Peyer's patch (tissue), 4 donors: ENCODE measurements around the gene PFDN6. TPM values are rescaled to one million over a fixed set of nuclear protein-coding genes. Genes with fewer than 3 reads are reported as not detected.

Experiments
- DNase-seq, 3 donors: peaks; one replicate each; pipeline ENCODE4 v3.0.0-alpha.2; 2017 to 2019
- H3K27ac ChIP-seq, 4 donors: fragments of 200-600 bp; sonication (generic); one replicate each; pipeline ENCODE4 v1.5.1; 2016 to 2019
- H3K27me3 ChIP-seq, 2 donors: fragments of 200-600 bp; sonication (generic); one replicate each; pipeline ENCODE4 v1.5.1; 2019
- H3K36me3 ChIP-seq, 3 donors: fragments of 200-600 bp; sonication (generic); one replicate each; pipeline ENCODE4 v1.5.1; 2016 to 2019
- H3K4me1 ChIP-seq, 4 donors: fragments of 200-600 bp; sonication (generic); one replicate each; pipeline ENCODE4 v1.5.1; 2016 to 2019
- H3K4me3 ChIP-seq, 4 donors: fragments of 200-600 bp; sonication (generic); 1 replicate in 3 of 4; 2 replicates in 1 of 4; pipeline ENCODE4 v1.5.1; 2016 to 2019; ENCODE audit warnings: mild to moderate bottlenecking in 1 of 4
- H3K9me3 ChIP-seq, 4 donors: fragments of 200-600 bp; sonication (generic); one replicate each; pipeline ENCODE4 v1.5.1; 2016 to 2019; ENCODE audit warnings: mild to moderate bottlenecking in 1 of 4
- POLR2A ChIP-seq, 2 donors: fragments of 450-650 bp; IDR thresholded peaks; one replicate each; pipeline ENCODE4 v1.5.1; 2017; ENCODE audit warnings: antibody characterized with exemption in 2 of 2, mild to moderate bottlenecking in 2 of 2, moderate library complexity in 2 of 2
- total RNA-seq, 4 donors: library from RNA; depleted of rRNA; stranded (reverse); fragments of >200 nt; gene quantifications; one replicate each; pipeline ENCODE4 v1.1.0, GENCODE V29; 2016
- TF ChIP-seq, protein P1 (sequence below), 6 experiments: fragments of 450-650 bp in 4 of 6; fragments of 200-600 bp in 2 of 6; sonication (generic) in 1 of 6; IDR thresholded peaks; one replicate each; pipeline ENCODE4 v1.5.1; 2017 to 2019; ENCODE audit warnings: antibody characterized with exemption in 6 of 6, mild to moderate bottlenecking in 3 of 6, moderate library complexity in 1 of 6

The PFDN6 gene
- total RNA-seq, 4 donors from 2014 or later: 12.4 to 24.8 (median 14.4) TPM

DNA sequence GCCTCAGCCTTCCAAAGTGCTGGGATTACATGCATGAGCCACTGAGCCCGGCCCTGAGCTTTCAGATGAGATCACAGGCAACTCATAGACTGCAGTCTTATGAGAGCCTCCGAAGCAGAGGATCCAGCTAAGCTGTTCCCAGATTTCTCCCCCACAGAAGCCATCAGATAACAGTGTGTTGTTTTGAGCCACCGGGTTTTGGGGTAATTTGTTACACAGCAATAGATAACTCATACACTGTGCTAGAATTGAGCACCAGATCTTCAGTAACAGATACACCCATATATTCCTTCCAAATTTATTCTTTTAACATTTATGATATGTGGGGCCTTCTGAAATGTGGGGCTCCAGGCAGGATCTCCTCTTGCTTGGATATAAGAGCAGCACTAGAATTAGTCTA is 47.1 kb downstream of the PFDN6 start:
- Histone ChIP-seq H3K27me3 (no peaks in the 10 kb centered on the region), H3K4me3 (no peak overlapping the region), H3K9me3 (no peaks in the 10 kb centered on the region), H3K4me1 (no peaks in the 10 kb centered on the region), H3K36me3 (no peaks in the 10 kb centered on the region), H3K27ac (no peak overlapping the region)
- TF ChIP-seq POLR2A (IDR thresholded peaks at IDR 0.05): no peak
- TF ChIP-seq, protein P1, sequence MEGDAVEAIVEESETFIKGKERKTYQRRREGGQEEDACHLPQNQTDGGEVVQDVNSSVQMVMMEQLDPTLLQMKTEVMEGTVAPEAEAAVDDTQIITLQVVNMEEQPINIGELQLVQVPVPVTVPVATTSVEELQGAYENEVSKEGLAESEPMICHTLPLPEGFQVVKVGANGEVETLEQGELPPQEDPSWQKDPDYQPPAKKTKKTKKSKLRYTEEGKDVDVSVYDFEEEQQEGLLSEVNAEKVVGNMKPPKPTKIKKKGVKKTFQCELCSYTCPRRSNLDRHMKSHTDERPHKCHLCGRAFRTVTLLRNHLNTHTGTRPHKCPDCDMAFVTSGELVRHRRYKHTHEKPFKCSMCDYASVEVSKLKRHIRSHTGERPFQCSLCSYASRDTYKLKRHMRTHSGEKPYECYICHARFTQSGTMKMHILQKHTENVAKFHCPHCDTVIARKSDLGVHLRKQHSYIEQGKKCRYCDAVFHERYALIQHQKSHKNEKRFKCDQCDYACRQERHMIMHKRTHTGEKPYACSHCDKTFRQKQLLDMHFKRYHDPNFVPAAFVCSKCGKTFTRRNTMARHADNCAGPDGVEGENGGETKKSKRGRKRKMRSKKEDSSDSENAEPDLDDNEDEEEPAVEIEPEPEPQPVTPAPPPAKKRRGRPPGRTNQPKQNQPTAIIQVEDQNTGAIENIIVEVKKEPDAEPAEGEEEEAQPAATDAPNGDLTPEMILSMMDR (IDR thresholded peaks at IDR 0.05): no peak
- no peak for DNase-seq

DNA sequence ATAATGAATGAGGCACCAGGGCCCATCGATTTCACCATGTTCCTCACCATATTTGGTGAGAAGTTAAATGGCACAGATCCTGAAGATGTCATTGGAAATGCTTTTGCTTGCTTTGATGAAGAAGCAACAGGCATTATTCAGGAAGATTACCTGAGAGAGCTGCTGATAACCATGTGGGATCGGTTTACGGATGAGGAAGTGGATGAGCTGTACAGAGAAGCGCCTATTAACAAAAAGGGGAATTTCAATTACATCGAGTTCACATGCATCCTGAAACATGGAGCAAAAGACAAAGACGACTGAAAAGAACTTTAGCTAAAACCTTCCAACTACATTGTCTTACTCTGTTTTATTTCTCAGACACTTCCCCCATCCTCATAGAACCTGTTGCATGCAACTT is 49.8 kb downstream of the PFDN6 start:
- TF ChIP-seq, protein P1 (IDR thresholded peaks at IDR 0.05): no peak
- no peak for TF ChIP-seq POLR2A (IDR thresholded peaks at IDR 0.05)
- H3K4me3 ChIP-seq: no peak overlapping the region

More for the DNA sequence above, 49.8 kb downstream of the PFDN6 start:
- Histone ChIP-seq H3K36me3 (no peaks in the 10 kb centered on the region), H3K27me3 (no peaks in the 10 kb centered on the region), H3K27ac (no peak overlapping the region), H3K4me1 (peaks cover 0 to 4% (median 0%) of the 10 kb centered on the region in 4 donors), H3K9me3 (no peaks in the 10 kb centered on the region)
- no peak for DNase-seq

Other genes with a start within 250 kb of the PFDN6 start
- 10 to 100 TPM; 14.6 to 70.1 (median 50.4) TPM for gene HLA-DPA1, start 216.0 kb upstream of the PFDN6 start, total RNA-seq
- 100 to 1,000 TPM in 1 of 4 donors, 10 to 100 TPM in 2, 1 to 10 TPM in 1; 9.5 to 104 (median 19.7) TPM for gene HLA-DPB1, start 213.6 kb upstream of the PFDN6 start, total RNA-seq
- gene COL11A2, start 97.1 kb upstream of the PFDN6 start, total RNA-seq: 1 to 10 TPM in 1 of 4 donors, under 1 TPM in 2, not detected in 1; 0.18 to 2.5 (median 0.54) TPM
- 10 to 100 TPM; 23.1 to 56.7 (median 36.6) TPM for gene RXRB, start 88.9 kb upstream of the PFDN6 start, total RNA-seq
- 10 to 100 TPM; 33.8 to 99.0 (median 55.0) TPM for gene SLC39A7, start 88.7 kb upstream of the PFDN6 start, total RNA-seq
- 10 to 100 TPM; 26.4 to 58.0 (median 44.0) TPM for gene HSD17B8, start 84.9 kb upstream of the PFDN6 start, total RNA-seq
- 10 to 100 TPM; 18.2 to 38.0 (median 20.7) TPM for gene RING1, start 81.1 kb upstream of the PFDN6 start, total RNA-seq
- 100 to 1,000 TPM in 2 of 4 donors, 10 to 100 TPM in 2; 56.7 to 132 (median 95.8) TPM for gene VPS52, start 17.7 kb upstream of the PFDN6 start, total RNA-seq
- 1,000 to 10,000 TPM in 2 of 4 donors, 100 to 1,000 TPM in 2; 697 to 1,875 (median 903) TPM for gene RPS18, start 17.5 kb upstream of the PFDN6 start, total RNA-seq
- 10 to 100 TPM in 3 of 4 donors, 1 to 10 TPM in 1; 8.3 to 33.1 (median 28.5) TPM for gene B3GALT4, start 12.5 kb upstream of the PFDN6 start, total RNA-seq
- 100 to 1,000 TPM in 1 of 4 donors, 10 to 100 TPM in 3; 22.1 to 102 (median 34.3) TPM for gene WDR46, start 362 bp upstream of the PFDN6 start, total RNA-seq
- gene RGL2, start 9.3 kb downstream of the PFDN6 start, total RNA-seq: 10 to 100 TPM; 15.4 to 89.1 (median 39.4) TPM
- 100 to 1,000 TPM in 3 of 4 donors, 10 to 100 TPM in 1; 73.4 to 324 (median 204) TPM for gene TAPBP, start 24.5 kb downstream of the PFDN6 start, total RNA-seq
- gene ZBTB22, start 28.1 kb downstream of the PFDN6 start, total RNA-seq: 10 to 100 TPM; 11.6 to 27.6 (median 20.2) TPM
- gene DAXX, start 33.4 kb downstream of the PFDN6 start, total RNA-seq: 10 to 100 TPM; 40.1 to 86.6 (median 45.9) TPM
- gene KIFC1, start 102.2 kb downstream of the PFDN6 start, total RNA-seq: 10 to 100 TPM; 10.9 to 28.1 (median 18.3) TPM
- 10 to 100 TPM; 46.8 to 86.1 (median 77.3) TPM for gene PHF1, start 121.4 kb downstream of the PFDN6 start, total RNA-seq
- 100 to 1,000 TPM in 2 of 4 donors, 10 to 100 TPM in 2; 43.7 to 134 (median 96.2) TPM for gene CUTA, start 128.5 kb downstream of the PFDN6 start, total RNA-seq
- gene SYNGAP1, start 130.5 kb downstream of the PFDN6 start, total RNA-seq: 10 to 100 TPM in 3 of 4 donors, 1 to 10 TPM in 1; 5.4 to 42.1 (median 15.0) TPM
- gene ZBTB9, start 165.0 kb downstream of the PFDN6 start, total RNA-seq: 1 to 10 TPM in 2 of 4 donors, under 1 TPM in 1, not detected in 1; 0.70 to 5.0 (median 2.6) TPM